IMR-90 (cell line): ENCODE measurements around the gene NOD1. TPM values are rescaled to one million over a fixed set of nuclear protein-coding genes. Genes with fewer than 3 reads are reported as not detected.

Source experiments
- ATAC-seq: fragments of 200-7000 bp; cut with Tn5 transposase; 2 replicates; pipeline ENCODE4 v1.9.1; 2020; ENCODE audit warnings: low read depth, mild to moderate bottlenecking, moderate library complexity
- BruUV-seq: library from RNA; stranded (reverse); fragments of 400-500 nt; replicated peaks from 2 replicates; lab custom pipeline; 2021; lab: Mats Ljungman, UMichigan
- CTCF ChIA-PET: fragments of 300-600 bp; formaldehyde crosslinking; extraction: SDS; loops from one replicate; lab custom pipeline; 2021; ENCODE audit warnings: antibody characterized with exemption; lab: Yijun Ruan, JAX
- POLR2A ChIA-PET: fragments of 300-600 bp; sonication (Branson Sonifier 250); formaldehyde crosslinking; loops from one replicate; lab custom pipeline; 2022; ENCODE audit warnings: antibody characterized with exemption; ENCODE audit not compliant: unreplicated experiment; lab: Charles Lee
- DNase-seq: peaks from one replicate; pipeline ENCODE4 v3.0.0; 2013
- H2AFZ ChIP-seq: replicated peaks from 2 replicates; pipeline ENCODE3; 2013; ENCODE audit warnings: low read length, mild to moderate bottlenecking; ENCODE audit not compliant: poor library complexity
- H2AK5ac ChIP-seq: 2 replicates; pipeline ENCODE4 v1.6.1; 2013; ENCODE audit warnings: low read depth, low read length, inconsistent platforms
- H2AK9ac ChIP-seq: replicated peaks from 2 replicates; pipeline ENCODE3; 2013; ENCODE audit warnings: mild to moderate bottlenecking, low read depth, low read length, moderate library complexity; ENCODE audit not compliant: poor library complexity
- H2BK120ac ChIP-seq: 2 replicates; pipeline ENCODE4 v1.6.1; 2013; ENCODE audit warnings: low read depth, low read length, inconsistent platforms
- H2BK15ac ChIP-seq: 3 replicates; pipeline ENCODE4 v1.6.1; 2013; ENCODE audit warnings: low read depth, low read length, inconsistent platforms
- H2BK20ac ChIP-seq: 2 replicates; pipeline ENCODE4 v1.6.1; 2013; ENCODE audit warnings: low read depth, mild to moderate bottlenecking, inconsistent platforms, low read length, moderate library complexity
- H2BK5ac ChIP-seq: 2 replicates; pipeline ENCODE4 v1.6.1; 2013; ENCODE audit warnings: mild to moderate bottlenecking, low read depth, low read length, inconsistent platforms; ENCODE audit not compliant: poor library complexity, severe bottlenecking
- H3K14ac ChIP-seq: replicated peaks from 2 replicates; pipeline ENCODE4 v1.6.1; 2013; ENCODE audit warnings: low read depth, low read length, inconsistent platforms
- H3K18ac ChIP-seq: 2 replicates; pipeline ENCODE4 v1.6.1; 2013; ENCODE audit warnings: low read depth, low read length, control low read depth
- H3K23ac ChIP-seq: 2 replicates; pipeline ENCODE4 v1.6.1; 2013; ENCODE audit warnings: low read depth, low read length, inconsistent platforms
- H3K27ac ChIP-seq: 2 replicates; pipeline ENCODE4 v1.5.1; 2013; ENCODE audit warnings: mild to moderate bottlenecking, control low read depth, low read length; ENCODE audit not compliant: insufficient read depth
- H3K27me3 ChIP-seq: 2 replicates; pipeline ENCODE4 v1.6.1; 2013; ENCODE audit warnings: low read length; ENCODE audit not compliant: control insufficient read depth, insufficient read depth
- H3K36me3 ChIP-seq: 2 replicates; pipeline ENCODE4 v1.6.1; 2013; ENCODE audit warnings: low read length, mixed read lengths; ENCODE audit not compliant: control insufficient read depth, insufficient read depth
- H3K4ac ChIP-seq: 2 replicates; pipeline ENCODE4 v1.6.1; 2013; ENCODE audit warnings: low read depth, low read length, inconsistent platforms
- H3K4me1 ChIP-seq: 2 replicates; pipeline ENCODE4 v1.6.1; 2013; ENCODE audit warnings: low read length, mixed read lengths; ENCODE audit not compliant: control insufficient read depth, insufficient read depth
- H3K4me2 ChIP-seq: 2 replicates; pipeline ENCODE4 v1.6.1; 2013; ENCODE audit warnings: low read depth, mild to moderate bottlenecking, control low read depth, low read length, moderate library complexity
- H3K4me3 ChIP-seq: 2 replicates; pipeline ENCODE4 v1.5.1; 2013; ENCODE audit warnings: low read depth, mild to moderate bottlenecking, control low read depth, low read length, moderate library complexity; ENCODE audit not compliant: insufficient read depth
- H3K56ac ChIP-seq: 2 replicates; pipeline ENCODE4 v1.6.1; 2013; ENCODE audit warnings: low read length, inconsistent platforms; ENCODE audit not compliant: insufficient read depth; ENCODE audit errors: extremely low read depth
- H3K79me1 ChIP-seq, 2 experiments: 2 replicates each; pipeline ENCODE4 v1.6.1; 2013; ENCODE audit warnings: low read length in 2 of 2, inconsistent platforms in 1 of 2, low read depth in 1 of 2
- H3K9ac ChIP-seq: 2 replicates; pipeline ENCODE4 v1.6.1; 2013; ENCODE audit warnings: low read depth, low read length, control low read depth
- H3K9me1 ChIP-seq: 2 replicates; pipeline ENCODE4 v1.6.1; 2013; ENCODE audit warnings: low read length, inconsistent platforms; ENCODE audit not compliant: insufficient read depth
- H3K9me3 ChIP-seq: 2 replicates; pipeline ENCODE4 v1.6.1; 2013; ENCODE audit warnings: low read length; ENCODE audit not compliant: control insufficient read depth, insufficient read depth
- H4K20me1 ChIP-seq: 2 replicates; pipeline ENCODE4 v1.6.1; 2013; ENCODE audit warnings: low read length, inconsistent platforms; ENCODE audit not compliant: insufficient read depth
- H4K5ac ChIP-seq: 2 replicates; pipeline ENCODE4 v1.6.1; 2013; ENCODE audit warnings: mild to moderate bottlenecking, low read depth, low read length, control low read depth
- H4K8ac ChIP-seq, 2 experiments: 2 replicates each; pipeline ENCODE4 v1.6.1; 2013; ENCODE audit warnings: low read depth in 2 of 2, low read length in 2 of 2, control low read depth in 1 of 2, inconsistent platforms in 1 of 2
- H4K91ac ChIP-seq: 2 replicates; pipeline ENCODE4 v1.6.1; 2013; ENCODE audit warnings: low read depth, low read length, inconsistent platforms; ENCODE audit not compliant: insufficient read depth
- BHLHE40 ChIP-seq: fragments of 150-350 bp; IDR thresholded peaks from 2 replicates; pipeline ENCODE4 v1.6.1; 2016; ENCODE audit warnings: mild to moderate bottlenecking, low read depth, low read length
- CEBPB ChIP-seq: IDR thresholded peaks from 2 replicates; pipeline ENCODE4 v1.6.1; 2012; ENCODE audit warnings: low read depth, low read length, improper control_type of control experiment
- FOS ChIP-seq: fragments of 150-350 bp; IDR thresholded peaks from 2 replicates; pipeline ENCODE4 v1.6.1; 2016; ENCODE audit warnings: low read depth, low read length
- MAFK ChIP-seq: IDR thresholded peaks from 2 replicates; pipeline ENCODE4 v1.6.1; 2012; ENCODE audit warnings: low read depth, low read length, improper control_type of control experiment
- MAZ ChIP-seq: IDR thresholded peaks from 2 replicates; pipeline ENCODE4 v1.6.1; 2012; ENCODE audit warnings: low read depth, mild to moderate bottlenecking, low read length, improper control_type of control experiment, moderate library complexity, borderline replicate concordance
- MXI1 ChIP-seq: IDR thresholded peaks from 2 replicates; pipeline ENCODE4 v1.6.1; 2012; ENCODE audit warnings: low read depth, mild to moderate bottlenecking, low read length, moderate library complexity, borderline replicate concordance
- NFE2L2 ChIP-seq: fragments of 150-350 bp; IDR thresholded peaks from 2 replicates; pipeline ENCODE4 v1.6.1; 2016; ENCODE audit warnings: low read depth, mild to moderate bottlenecking, low read length
- POLR2A ChIP-seq: IDR thresholded peaks from 2 replicates; pipeline ENCODE4 v1.6.1; 2012; ENCODE audit warnings: mild to moderate bottlenecking, low read depth, low read length
- RAD21 ChIP-seq: IDR thresholded peaks from 2 replicates; pipeline ENCODE4 v1.6.1; 2012; ENCODE audit warnings: low read length, improper control_type of control experiment
- RCOR1 ChIP-seq: IDR thresholded peaks from 2 replicates; pipeline ENCODE4 v1.6.1; 2012; ENCODE audit warnings: mild to moderate bottlenecking, low read length, improper control_type of control experiment; ENCODE audit not compliant: insufficient replicate concordance
- RFX5 ChIP-seq: IDR thresholded peaks from 2 replicates; pipeline ENCODE4 v1.8.0; 2012; ENCODE audit warnings: low read depth, mild to moderate bottlenecking, low read length, moderate library complexity
- SMC3 ChIP-seq: fragments of 150-350 bp; IDR thresholded peaks from 2 replicates; pipeline ENCODE4 v1.6.1; 2016; ENCODE audit warnings: low read depth, mild to moderate bottlenecking, antibody characterized with exemption, low read length, moderate library complexity
- WGBS, 2 experiments: methylation state at CpG; one replicate each; pipeline versions ENCODE4 v1.1.5 to v1.1.7; 2013; ENCODE audit warnings: missing lambda C conversion rate in 2 of 2; ENCODE audit not compliant: insufficient read length in 1 of 2; ENCODE audit errors: extremely low coverage in 2 of 2; 5-methylcytosine and 5-hydroxymethylcytosine counted together
- dilution Hi-C: fragments of 300-500 bp; cut with HindIII; formaldehyde crosslinking; loops from one replicate; pipeline ENCODE4 v1.14.3; 2018; ENCODE audit warnings: low sequenced_read_pairs; ENCODE audit not compliant: unreplicated experiment
- in situ Hi-C: fragments of 300-500 bp; cut with MboI; formaldehyde crosslinking; loops from 3 replicates; pipeline ENCODE4 v1.14.3; 2019; ENCODE audit warnings: low sequenced_read_pairs, inconsistent platforms, mixed read lengths
- intact Hi-C: fragments of 100-400 bp; cut with micrococcal nuclease; formaldehyde crosslinking; loops from 2 replicates; pipeline ENCODE4 v1.10.0; 2022
- polyA plus RNA-seq, 3 experiments: library from polyadenylated mRNA; depleted of rRNA; stranded (reverse); fragments of >200 nt; gene quantifications; 2 replicates each; pipeline ENCODE4 v1.2.3, GENCODE V29; 2012; ENCODE audit warnings: low replicate concordance in 1 of 3
- total RNA-seq: library from RNA; depleted of rRNA; stranded (reverse); fragments of >200 nt; gene quantifications from 2 replicates; pipeline ENCODE4 v1.2.3, GENCODE V29; 2012
- TF ChIP-seq, protein P1 (sequence below): fragments of 150-350 bp; IDR thresholded peaks from 2 replicates; pipeline ENCODE4 v1.6.1; 2017; ENCODE audit warnings: mild to moderate bottlenecking, antibody characterized with exemption, low read length, low read depth
- TF ChIP-seq, protein P2 (sequence below): fragments of 150-350 bp; IDR thresholded peaks from 2 replicates; pipeline ENCODE4 v1.6.1; 2016; ENCODE audit warnings: low read depth, mild to moderate bottlenecking, low read length, moderate library complexity, borderline replicate concordance

Gene NOD1
- total and polyA plus RNA-seq, 2 of the 4 experiments (the other 2 are of a cell fraction), result 1.8 to 3.0 TPM

DNA sequence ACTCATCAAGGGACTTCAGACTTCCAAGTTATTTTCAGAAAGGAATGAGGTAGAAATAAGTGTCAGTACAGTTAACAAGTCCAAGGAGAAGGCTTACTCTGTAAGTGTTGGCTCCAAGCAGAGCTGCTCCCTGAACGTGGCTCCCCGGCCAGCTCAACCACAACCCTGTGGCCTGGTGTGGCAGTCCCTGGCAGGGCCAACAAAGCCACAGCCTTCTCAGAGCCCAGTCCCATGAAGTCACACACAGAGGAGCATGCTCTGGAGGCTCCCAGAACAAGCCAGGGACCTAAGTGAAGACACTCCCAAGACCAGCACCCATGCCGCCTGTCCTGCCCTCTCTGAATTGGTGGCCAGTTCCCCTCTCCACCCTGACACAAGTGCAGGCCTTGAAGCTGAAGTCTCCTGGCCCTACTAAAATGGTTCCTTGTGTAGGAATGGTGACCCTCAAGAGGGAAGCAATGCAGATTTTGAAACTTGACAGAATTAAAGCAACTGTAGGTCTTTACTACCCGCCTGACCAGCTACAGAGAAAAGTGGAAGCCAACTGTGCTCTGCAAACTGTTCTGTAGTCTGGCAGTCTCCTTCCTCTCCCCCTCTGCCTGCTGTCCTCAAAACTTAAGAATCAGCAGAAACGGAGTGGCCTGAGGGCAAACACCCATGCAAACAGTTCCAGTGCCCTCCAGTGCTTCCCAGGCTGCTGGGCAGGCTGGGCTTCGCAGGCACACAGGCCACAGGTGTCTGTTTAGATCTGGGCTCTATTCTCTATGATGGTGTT is 51.1 kb downstream of the NOD1 start (continued):
- no peak for TF ChIP-seq CEBPB

DNA sequence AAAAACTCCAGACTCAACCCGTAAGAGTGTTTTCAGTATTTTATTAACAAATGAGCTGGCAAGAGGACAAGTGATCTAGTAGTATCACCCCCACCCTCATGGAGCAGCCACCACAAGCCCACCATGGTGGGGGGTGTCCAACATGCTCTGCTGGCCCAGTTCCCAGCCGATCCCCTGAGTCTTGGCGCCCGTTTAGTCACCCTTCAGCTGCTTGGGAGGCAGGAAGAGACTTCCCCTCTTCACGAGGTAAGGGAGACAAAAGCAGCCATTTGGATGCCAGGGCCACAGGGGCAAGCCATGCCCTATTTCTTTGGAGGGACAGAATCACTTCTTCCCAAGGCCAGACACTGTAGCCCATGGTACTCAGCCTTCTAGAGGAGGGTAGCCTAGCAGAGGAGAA is 54.1 kb downstream of the NOD1 start:
- in situ Hi-C loops (no loop called here), dilution Hi-C loops (no loop called here), intact Hi-C loops (no loop called here)
- Histone ChIP-seq H2BK15ac (no peak overlapping the region), H3K36me3 (peaks cover 4% of the 10 kb centered on the region), H2AK9ac (no peak overlapping the region), H3K14ac (no peak overlapping the region), H3K23ac (no peak overlapping the region), H4K20me1 (no peaks in the 10 kb centered on the region), H3K4me3 (no peak overlapping the region), H3K79me1 (no peaks in the 10 kb centered on the region), H3K27ac (no peak overlapping the region), H3K56ac (no peak overlapping the region), H3K4me2 (no peak overlapping the region), H3K4me1 (no peaks in the 10 kb centered on the region), H3K4ac (no peak overlapping the region), H2AFZ (no peak overlapping the region), H4K91ac (no peak overlapping the region), H3K9ac (no peak overlapping the region), H4K8ac (no peak overlapping the region), H3K18ac (no peak overlapping the region), H2BK5ac (no peak overlapping the region), H3K27me3 (no peaks in the 10 kb centered on the region), H3K9me1 (no peaks in the 10 kb centered on the region; the same call in 1 of the 2 replicates), H2AK5ac (no peak overlapping the region), H3K9me3 (no peaks in the 10 kb centered on the region), H2BK20ac (no peak overlapping the region), H4K5ac (no peak overlapping the region), H2BK120ac (no peak overlapping the region)
- DNase-seq (no peak), ATAC-seq (no peak)
- POLR2A ChIA-PET, result no interaction called here
- no TSS peak for BruUV-seq
- CTCF ChIA-PET, result no interaction called here
- WGBS, 2 experiments, result 92% methylated on average over 2 of the region's 5 CpGs; no CpG with 5 or more reads in 1 of the 2 experiments
- TF ChIP-seq, protein P1, sequence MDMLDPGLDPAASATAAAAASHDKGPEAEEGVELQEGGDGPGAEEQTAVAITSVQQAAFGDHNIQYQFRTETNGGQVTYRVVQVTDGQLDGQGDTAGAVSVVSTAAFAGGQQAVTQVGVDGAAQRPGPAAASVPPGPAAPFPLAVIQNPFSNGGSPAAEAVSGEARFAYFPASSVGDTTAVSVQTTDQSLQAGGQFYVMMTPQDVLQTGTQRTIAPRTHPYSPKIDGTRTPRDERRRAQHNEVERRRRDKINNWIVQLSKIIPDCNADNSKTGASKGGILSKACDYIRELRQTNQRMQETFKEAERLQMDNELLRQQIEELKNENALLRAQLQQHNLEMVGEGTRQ, result no peak
- TF ChIP-seq NFE2L2 (no peak), CEBPB (no peak), MXI1 (no peak), POLR2A (no peak), MAFK (no peak), MAZ (no peak), RFX5 (no peak), RCOR1 (no peak), FOS (no peak), RAD21 (no peak), SMC3 (no peak), BHLHE40 (no peak)
- TF ChIP-seq, protein P2, sequence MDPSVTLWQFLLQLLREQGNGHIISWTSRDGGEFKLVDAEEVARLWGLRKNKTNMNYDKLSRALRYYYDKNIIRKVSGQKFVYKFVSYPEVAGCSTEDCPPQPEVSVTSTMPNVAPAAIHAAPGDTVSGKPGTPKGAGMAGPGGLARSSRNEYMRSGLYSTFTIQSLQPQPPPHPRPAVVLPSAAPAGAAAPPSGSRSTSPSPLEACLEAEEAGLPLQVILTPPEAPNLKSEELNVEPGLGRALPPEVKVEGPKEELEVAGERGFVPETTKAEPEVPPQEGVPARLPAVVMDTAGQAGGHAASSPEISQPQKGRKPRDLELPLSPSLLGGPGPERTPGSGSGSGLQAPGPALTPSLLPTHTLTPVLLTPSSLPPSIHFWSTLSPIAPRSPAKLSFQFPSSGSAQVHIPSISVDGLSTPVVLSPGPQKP, result no peak
